ENCODE results near the gene ZNF304. TPM values are rescaled to one million over a fixed set of nuclear protein-coding genes. Genes with fewer than 3 reads are reported as not detected.

Gene ZNF304
- total RNA-seq, 1 donor from 2014 or later: 12.2 TPM

GRCh38 chr19:57319869-57320179 lies 31.2 kb upstream of the ZNF304 start:
- peak overlapping the region; percentile 97 for H3K4me2 ChIP-seq (ENCODE audit: low read length)
- Mint-ChIP-seq H3K36me3 (ENCODE audit: low read depth, unreplicated experiment) (peaks cover 14% of the 10 kb centered on the region), H3K9me3 (ENCODE audit: unreplicated experiment) (peaks cover 2% of the 10 kb centered on the region), H3K27me3 (ENCODE audit: low read depth, unreplicated experiment) (peaks cover 13% of the 10 kb centered on the region), H3K4me1 (ENCODE audit: low read depth, unreplicated experiment) (peaks cover 11% of the 10 kb centered on the region), H3K27ac (ENCODE audit: unreplicated experiment) (peak overlapping the region; percentile 58), H3K4me3 (ENCODE audit: unreplicated experiment) (peak overlapping the region; percentile 88)
- FAIRE-seq (no peak), DNase-seq (ENCODE audit: low read depth) (no peak)
- H3K36me3 ChIP-seq (ENCODE audit: insufficient read depth, low read length): peaks cover 6% of the 10 kb centered on the region
- peak overlapping the region; percentile 66 for H3K27ac ChIP-seq (ENCODE audit: low read depth, low read length)
- H3K4me3 ChIP-seq (ENCODE audit: insufficient read depth, low read depth, low read length): peak overlapping the region; percentile 79
- H4K20me1 ChIP-seq (ENCODE audit: insufficient read depth, low read length): peaks cover 14% of the 10 kb centered on the region
- H3K9me3 ChIP-seq (ENCODE audit: insufficient read depth, low read depth, low read length): no peaks in the 10 kb centered on the region
- H3K79me2 ChIP-seq (ENCODE audit: insufficient read depth, low read length): peaks cover 34% of the 10 kb centered on the region
- peak overlapping the region; percentile 93 for H3K9ac ChIP-seq (ENCODE audit: low read length)
- H2AFZ ChIP-seq (ENCODE audit: low read depth, low read length): peak overlapping the region; percentile 93
- no peak for TF ChIP-seq CTCF (IDR thresholded peaks at IDR 0.05; ENCODE audit: insufficient read depth, low read depth, low read length)
- TF ChIP-seq EZH2 (IDR thresholded peaks at IDR 0.05; ENCODE audit: insufficient read depth, low read length): no peak
- H3K27me3 ChIP-seq (ENCODE audit: insufficient read depth, low read length): peaks cover 2% of the 10 kb centered on the region
- H3K4me1 ChIP-seq (ENCODE audit: insufficient read depth, low read length): peaks cover 9% of the 10 kb centered on the region

GRCh38 chr19:57320180-57321084 lies 30.6 kb upstream of the ZNF304 start, which contains the start of gene ZNF543:
TSS of gene ZNF543 (plus strand) at chr19:57320472. CDS start at chr19:57320854, 382 bp downstream.
- peak; percentile 93 for DNase-seq (ENCODE audit: low read depth)
- Mint-ChIP-seq H3K27ac (ENCODE audit: unreplicated experiment) (peak within 1 kb of the TSS; percentile 58), H3K9me3 (ENCODE audit: unreplicated experiment) (no peaks in the 10 kb centered on the region), H3K4me1 (ENCODE audit: low read depth, unreplicated experiment) (peaks cover 11% of the 10 kb centered on the region), H3K27me3 (ENCODE audit: low read depth, unreplicated experiment) (peaks cover 7% of the 10 kb centered on the region), H3K36me3 (ENCODE audit: low read depth, unreplicated experiment) (peaks cover 16% of the 10 kb centered on the region), H3K4me3 (ENCODE audit: unreplicated experiment) (peak within 1 kb of the TSS; percentile 88)
- peak; percentile 65 for FAIRE-seq
- peaks cover 38% of the 10 kb centered on the region for H3K79me2 ChIP-seq (ENCODE audit: insufficient read depth, low read length)
- peaks cover 14% of the 10 kb centered on the region for H4K20me1 ChIP-seq (ENCODE audit: insufficient read depth, low read length)
- H3K27ac ChIP-seq (ENCODE audit: low read depth, low read length): peak within 1 kb of the TSS; percentile 66
- no peaks in the 10 kb centered on the region for H3K9me3 ChIP-seq (ENCODE audit: insufficient read depth, low read depth, low read length)
- TF ChIP-seq CTCF (IDR thresholded peaks at IDR 0.05; ENCODE audit: insufficient read depth, low read depth, low read length) (no peak), EZH2 (IDR thresholded peaks at IDR 0.05; ENCODE audit: insufficient read depth, low read length) (no peak)
- peaks cover 10% of the 10 kb centered on the region for H3K36me3 ChIP-seq (ENCODE audit: insufficient read depth, low read length)
- H3K4me3 ChIP-seq (ENCODE audit: insufficient read depth, low read depth, low read length): peak within 1 kb of the TSS; percentile 79
- H2AFZ ChIP-seq (ENCODE audit: low read depth, low read length): peak within 1 kb of the TSS; percentile 93
- H3K27me3 ChIP-seq (ENCODE audit: insufficient read depth, low read length): peaks cover 2% of the 10 kb centered on the region
- H3K9ac ChIP-seq (ENCODE audit: low read length): peak within 1 kb of the TSS; percentile 93
- H3K4me2 ChIP-seq (ENCODE audit: low read length): peak within 1 kb of the TSS; percentile 97
- peaks cover 9% of the 10 kb centered on the region for H3K4me1 ChIP-seq (ENCODE audit: insufficient read depth, low read length)

All from astrocyte (in vitro differentiated cells and primary cell).